ELF-1 (cell line): Measurements from ENCODE around the gene NUDT11.
A peak's percentile ranks its signal among the peaks of the same experiment; 100 is the strongest.
"Not testable (repeated sequence)": the region's sequence is repeated elsewhere in the genome, so short reads cannot be mapped to it uniquely, and the experiment has no call there.

ENCODE experiments used
- DNase-seq: peaks from one replicate; pipeline ENCODE4 v3.0.0-alpha.2; 2016; ENCODE audit warnings: low read depth, low spot score

Gene NUDT11

DNA sequence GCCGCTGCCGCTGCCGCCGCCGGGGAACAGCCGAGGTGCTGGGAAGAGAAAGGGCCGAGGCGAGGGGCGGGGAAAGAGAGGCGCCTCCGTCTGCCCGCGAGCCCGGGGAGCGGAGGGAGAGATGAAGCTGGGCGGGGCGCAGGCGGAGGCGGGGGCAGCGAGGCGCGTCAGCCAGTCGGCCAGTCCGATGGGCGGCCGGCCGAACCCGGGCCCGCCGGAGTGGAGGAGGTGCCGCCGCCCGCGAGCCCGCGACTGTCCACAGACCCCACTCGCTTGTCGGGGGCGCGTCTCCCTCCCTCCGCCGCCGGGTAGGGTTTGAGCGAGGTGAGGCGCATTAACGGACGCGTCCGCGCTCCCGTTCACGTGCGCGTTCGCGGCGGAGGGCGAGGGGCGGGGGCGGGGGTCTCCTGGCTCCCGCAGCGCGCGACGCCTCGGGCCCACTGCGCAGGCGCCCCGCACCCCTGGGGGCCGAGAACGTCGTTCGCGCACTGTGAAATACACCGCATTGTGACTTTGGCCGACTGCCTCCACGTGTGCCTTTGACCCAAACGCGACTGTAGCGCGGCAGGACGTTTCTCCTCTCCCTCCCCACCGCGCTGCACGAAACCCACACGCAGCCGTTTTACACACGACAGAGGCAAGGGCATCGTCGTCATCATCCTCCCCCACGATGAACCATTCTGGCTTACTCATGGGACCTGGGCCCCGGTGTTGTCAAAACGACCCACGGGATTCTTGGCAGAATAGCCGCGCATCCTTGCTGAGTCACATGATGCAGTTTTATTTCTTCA, at the start of gene NUDT11:
NUDT11 (minus strand) TSS at position 92 of the 791 bp plus-strand sequence. CDS start 148 bp downstream, outside the sequence.
- DNase-seq, result peak; percentile 89

DNA sequence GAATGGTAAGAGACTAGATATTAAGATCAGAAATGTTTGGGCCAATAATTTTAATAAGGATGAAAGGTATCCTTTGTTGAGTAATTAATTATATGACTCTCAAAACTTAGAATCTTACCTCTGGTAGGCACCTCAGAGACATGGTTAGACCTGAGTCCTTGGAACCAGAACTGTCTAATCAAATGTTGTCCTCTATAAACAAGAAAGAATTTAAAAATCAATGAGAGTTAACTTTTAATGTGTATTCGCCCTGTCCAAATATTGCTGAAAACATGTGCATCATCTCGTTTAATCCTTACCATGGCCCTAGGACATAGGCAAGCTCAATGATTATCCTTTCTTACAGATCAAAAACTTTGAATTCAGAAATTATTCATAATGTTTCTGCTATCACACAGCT, 24.0 kb upstream of the NUDT11 start:
- DNase-seq, result no peak

DNA sequence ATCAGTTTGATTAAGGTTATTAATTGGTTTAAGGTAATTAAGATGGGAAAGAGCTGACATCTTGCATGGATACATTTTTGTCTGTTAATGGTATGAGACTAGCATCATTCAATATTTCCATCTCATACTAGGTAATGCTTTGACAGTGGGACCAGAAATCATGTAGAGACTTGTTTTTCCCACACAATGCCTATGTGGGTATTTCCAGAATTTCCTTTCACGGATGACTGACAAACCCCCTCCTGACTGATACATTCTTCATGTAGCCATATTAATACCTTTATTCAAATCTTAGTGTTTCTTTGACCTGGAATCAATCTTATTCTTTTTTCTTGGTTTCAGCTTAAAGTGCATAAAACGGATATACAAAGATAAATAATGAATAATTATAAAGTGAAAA, 22.7 kb upstream of the NUDT11 start:
- not testable (repeated sequence) for DNase-seq

DNA sequence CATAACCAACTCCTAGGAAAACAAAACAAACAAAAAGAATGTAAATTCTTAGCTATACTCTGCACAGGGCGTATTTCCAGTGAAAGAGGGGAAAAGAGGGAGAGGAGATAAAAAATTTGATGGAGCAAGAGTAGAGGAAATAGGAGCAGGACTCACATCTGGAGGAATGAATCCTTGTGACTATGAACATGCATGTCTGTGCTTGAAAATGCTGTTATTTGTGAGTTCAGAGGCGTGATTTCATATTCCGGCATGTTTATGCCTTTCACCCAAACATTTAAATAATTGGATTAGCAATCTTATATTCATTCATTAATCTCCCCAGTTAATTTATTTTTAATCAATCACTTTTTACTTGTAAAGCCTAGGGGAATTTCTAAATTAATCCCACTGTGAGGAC, 11.2 kb upstream of the NUDT11 start:
- DNase-seq, result no peak

DNA sequence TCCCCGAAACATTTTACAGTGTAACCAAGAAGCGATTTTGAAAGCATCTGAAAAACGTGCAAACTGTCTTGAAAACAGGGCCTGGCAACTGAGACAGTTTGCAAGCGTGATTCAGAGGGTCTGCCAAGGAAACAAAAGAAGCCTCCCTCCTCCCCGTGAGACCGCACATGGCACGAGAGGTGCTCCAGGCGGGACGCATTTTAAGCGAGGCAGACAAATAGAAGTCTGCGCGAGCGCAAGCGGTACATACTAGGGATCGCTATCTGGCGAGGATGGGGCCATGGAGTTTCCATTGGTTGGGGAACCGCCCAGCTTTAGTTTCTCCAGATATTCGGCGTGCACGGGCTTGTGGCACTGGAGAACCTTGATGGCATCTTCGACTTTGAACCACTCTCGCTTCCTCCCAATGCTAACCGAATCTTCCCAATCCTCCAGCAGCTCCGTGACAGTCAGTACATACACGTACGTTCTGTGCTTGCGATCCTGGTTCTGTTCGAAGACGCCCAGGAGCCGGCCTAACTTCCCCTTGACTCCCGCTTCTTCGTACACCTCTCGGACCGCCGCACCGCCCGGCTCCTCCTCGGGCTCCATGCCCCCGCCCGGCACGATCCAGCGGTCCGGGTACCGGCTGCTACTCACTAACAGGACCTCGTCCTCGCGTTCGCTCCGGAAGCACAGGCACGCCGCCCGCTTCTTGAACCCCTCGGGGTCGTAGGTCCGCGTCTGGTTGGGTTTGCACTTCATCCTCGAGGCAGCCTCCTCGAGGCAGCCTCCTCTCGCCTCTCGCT, 497 bp downstream of the NUDT11 start:
- peak; percentile 73 for DNase-seq

DNA sequence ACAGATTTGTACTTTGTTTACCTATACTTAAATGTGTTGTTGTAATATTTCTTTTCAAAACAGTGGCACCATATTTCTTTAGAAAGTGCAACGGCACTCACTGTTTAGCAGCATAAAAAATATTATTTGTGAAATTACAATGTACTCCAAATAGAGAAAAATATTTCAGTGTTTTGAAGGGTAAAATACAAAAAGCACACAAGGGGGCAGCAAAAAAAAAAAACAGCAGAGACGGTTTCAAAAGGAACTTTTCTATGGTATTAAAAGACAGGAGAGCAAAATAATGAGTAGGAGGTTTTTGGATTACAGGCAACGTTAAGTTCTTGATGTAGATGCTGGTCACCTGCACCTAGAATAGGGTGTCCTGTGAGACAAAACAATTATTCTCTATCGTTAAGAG, 2.0 kb downstream of the NUDT11 start:
- no peak for DNase-seq

- no peak for DNase-seq
Observed at GRCh38 chrX:51487960-51488267, 8.5 kb downstream of the NUDT11 start.

DNA sequence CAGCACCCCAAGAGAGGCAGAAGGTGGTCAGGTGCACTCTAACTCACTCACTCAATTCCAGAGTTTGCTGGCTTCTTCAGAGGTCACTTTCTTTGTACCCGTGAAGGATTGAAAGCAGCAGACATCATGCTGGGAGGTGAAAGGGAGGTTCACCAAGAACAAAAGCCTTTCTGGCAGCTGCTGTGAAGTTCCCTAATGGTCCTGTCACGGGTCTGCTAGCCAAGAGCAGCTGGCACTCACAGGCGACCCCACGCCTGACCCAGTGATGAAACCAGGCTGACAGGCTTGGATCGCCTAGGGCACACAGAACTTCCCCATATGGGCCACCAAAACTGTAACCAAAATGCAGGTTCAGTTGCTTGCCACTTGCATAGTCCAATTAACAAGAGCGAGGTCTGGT, 11.8 kb downstream of the NUDT11 start:
- peak; percentile 59 for DNase-seq

- DNase-seq, result not testable (repeated sequence)
Observed at GRCh38 chrX:51482411-51482810, 14.0 kb downstream of the NUDT11 start.

DNA sequence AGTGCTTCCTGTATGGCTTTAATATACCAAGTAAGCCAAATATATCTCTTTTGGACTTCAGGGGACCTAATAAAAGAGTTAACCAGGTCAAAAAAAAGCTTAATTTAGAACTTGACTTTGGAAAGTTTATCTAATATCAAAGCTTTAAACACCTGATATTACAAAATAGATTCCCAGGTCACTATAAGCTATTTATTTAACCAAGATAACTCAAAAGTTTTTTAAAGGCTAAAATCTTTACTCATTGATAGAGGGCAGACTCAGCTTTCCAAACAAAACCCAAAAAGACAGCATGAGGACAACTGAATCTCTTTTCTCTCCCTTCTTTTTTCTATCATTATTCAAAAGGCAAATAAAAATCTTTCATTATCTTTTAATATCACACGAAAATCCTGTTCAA, 19.5 kb downstream of the NUDT11 start:
- no peak for DNase-seq

DNA sequence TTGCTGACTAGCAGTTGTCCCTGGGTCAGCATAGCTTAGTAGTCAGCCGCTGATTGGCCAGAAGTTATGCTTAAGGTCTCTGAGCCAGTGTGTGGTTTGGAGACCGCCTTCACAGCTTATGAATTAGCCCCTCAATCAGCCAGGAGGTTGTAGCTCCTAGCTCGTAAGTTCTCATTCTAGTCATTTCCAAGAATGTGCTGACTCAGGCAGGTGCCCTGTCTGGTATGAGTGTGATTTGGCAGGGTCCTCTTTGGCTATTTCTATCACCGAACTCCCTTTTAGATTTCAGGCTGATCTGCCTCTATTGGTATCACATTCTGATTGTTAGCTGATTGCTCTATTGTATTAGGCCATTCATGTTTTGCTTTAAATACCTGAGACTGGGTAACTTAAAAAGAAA, 33.1 kb downstream of the NUDT11 start:
- no peak for DNase-seq

DNA sequence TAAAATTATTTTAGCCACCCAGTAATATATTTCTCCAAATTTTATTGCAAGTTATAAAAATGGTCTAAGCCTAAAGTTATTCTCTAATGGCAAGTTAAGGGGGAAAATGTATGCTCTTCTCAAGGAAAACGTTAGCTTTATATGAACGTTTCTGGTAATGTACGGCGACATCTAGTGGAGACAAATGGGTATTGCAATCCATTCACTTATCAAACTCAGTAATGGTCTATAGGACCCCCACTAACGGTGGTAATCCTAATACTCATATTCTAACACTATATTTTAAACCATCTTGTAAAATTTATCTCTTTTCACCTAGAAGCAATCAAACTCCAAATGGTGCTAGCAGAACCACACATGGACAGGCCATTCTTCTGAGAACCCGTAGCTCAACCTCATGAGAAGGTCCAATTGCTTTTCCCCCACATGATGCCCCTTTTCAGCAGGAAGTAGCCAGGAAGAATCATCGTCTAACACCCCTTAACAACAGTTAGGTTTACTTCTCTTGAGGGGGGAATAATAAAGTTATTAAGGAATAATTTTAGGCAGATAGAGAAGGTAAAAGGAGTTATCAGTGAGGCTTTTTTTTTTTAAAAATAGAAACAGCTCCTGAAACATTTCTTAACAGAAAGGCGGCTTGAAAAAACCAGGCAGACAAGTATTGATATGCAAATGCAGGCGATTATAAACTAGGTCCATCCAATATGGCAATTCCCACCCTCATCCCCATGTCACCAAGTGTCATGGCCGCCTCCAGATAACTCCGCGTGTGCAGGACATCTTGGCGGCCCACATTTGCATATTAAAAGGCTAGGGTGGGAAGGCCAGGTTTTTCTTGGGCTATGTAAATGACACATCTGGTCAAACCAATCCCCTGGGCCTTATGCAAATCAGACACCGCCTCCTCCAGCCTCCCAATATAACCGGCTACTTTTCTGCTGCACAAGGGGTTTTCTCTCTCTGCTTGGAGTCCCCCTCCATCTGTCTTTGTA, 35.0 kb downstream of the NUDT11 start:
- peak; percentile 74 for DNase-seq

GRCh38 chrX:51459125-51459524, 37.3 kb downstream of the NUDT11 start:
- DNase-seq, result no peak

GRCh38 chrX:51456814-51457213, 39.6 kb downstream of the NUDT11 start:
- peak; percentile 67 for DNase-seq

- DNase-seq, result peak; percentile 82
Observed at GRCh38 chrX:51456246-51456645, 40.1 kb downstream of the NUDT11 start.

DNA sequence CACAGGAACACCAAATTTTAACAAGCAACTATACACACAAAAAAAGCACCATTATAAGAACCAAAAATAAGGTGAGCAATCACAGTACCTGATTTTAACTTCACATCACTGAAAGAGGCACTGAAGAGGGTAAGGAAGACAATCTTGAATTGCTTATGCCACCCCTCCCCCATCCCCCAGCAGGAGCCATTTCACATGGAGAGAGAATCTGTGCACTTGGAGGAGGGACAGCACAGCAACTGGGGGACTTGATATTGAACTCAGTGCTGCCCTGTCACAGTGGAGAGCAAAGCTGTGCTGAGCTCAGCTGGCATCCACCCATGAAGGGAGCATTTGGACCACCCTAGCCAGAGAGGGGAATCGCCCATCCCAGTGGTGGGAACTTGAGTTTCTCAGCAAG, 56.0 kb downstream of the NUDT11 start:
- no peak for DNase-seq
